B cell (primary cell): ENCODE data around the gene NUP93. TPM values are rescaled to one million over a fixed set of nuclear protein-coding genes. Genes with fewer than 3 reads are reported as not detected.
"Not testable (repeated sequence)": the region's sequence is repeated elsewhere in the genome, so short reads cannot be mapped to it uniquely, and the experiment has no call there.

Experiments used
- ATAC-seq: fragments of 200-7000 bp; cut with Tn5 transposase; one replicate; pipeline ENCODE4 v1.10.0; 2021; ENCODE audit warnings: low read depth, mild to moderate bottlenecking, moderate number of reproducible peaks, moderate library complexity
- CTCF ChIA-PET: fragments of 350-600 bp; sonication (Branson Sonifier 250); formaldehyde crosslinking; loops from one replicate; lab custom pipeline; 2021; ENCODE audit warnings: antibody characterized with exemption, inconsistent platforms; lab: Charles Lee
- POLR2A ChIA-PET: fragments of 350-600 bp; sonication (Branson Sonifier 250); formaldehyde crosslinking; loops from one replicate; lab custom pipeline; 2021; ENCODE audit warnings: antibody characterized with exemption; lab: Charles Lee
- DNase-seq: peaks from one replicate; pipeline ENCODE4 v3.0.0; 2013
- H2AFZ ChIP-seq: 2 replicates; pipeline ENCODE4 v1.6.1; 2012; ENCODE audit warnings: mild to moderate bottlenecking, low read depth, low read length; ENCODE audit not compliant: insufficient read depth, poor library complexity, severe bottlenecking
- H3K27ac ChIP-seq, 2 donors: 1 replicate in 1 of 2; 2 replicates in 1 of 2; pipeline ENCODE4 v1.5.1; 2012 to 2013; ENCODE audit warnings: low read length in 2 of 2, mild to moderate bottlenecking in 2 of 2, moderate library complexity in 1 of 2
- H3K27me3 ChIP-seq, 4 experiments: fragments of 200-600 bp in 1 of 4; sonication (generic) in 1 of 4; replicated peaks in 1 of 4; 1 replicate in 2 of 4; 2 replicates in 2 of 4; pipeline versions ENCODE4 v1.6.1 to v1.7.0; 2013 to 2016; ENCODE audit warnings: low read length in 3 of 4, mild to moderate bottlenecking in 2 of 4, mixed read lengths in 1 of 4, moderate library complexity in 1 of 4; ENCODE audit not compliant: insufficient read depth in 4 of 4, control insufficient read depth in 3 of 4; ENCODE audit errors: control extremely low read depth in 1 of 4
- H3K36me3 ChIP-seq, 2 experiments: replicated peaks in 1 of 2; 1 replicate in 1 of 2; 2 replicates in 1 of 2; pipeline versions ENCODE4 v1.6.1 to v1.7.1; 2013; ENCODE audit warnings: low read length in 1 of 2; ENCODE audit not compliant: insufficient read depth in 2 of 2, control insufficient read depth in 1 of 2; ENCODE audit errors: control extremely low read depth in 1 of 2, extremely low read depth in 1 of 2
- H3K4me1 ChIP-seq, 2 donors: fragments of 200-600 bp in 1 of 2; sonication (generic) in 1 of 2; 1 replicate in 1 of 2; 2 replicates in 1 of 2; pipeline versions ENCODE4 v1.5.1 to v1.6.1; 2013 to 2017; ENCODE audit warnings: low read length in 2 of 2; ENCODE audit not compliant: control insufficient read depth in 2 of 2, insufficient read depth in 2 of 2
- H3K4me2 ChIP-seq: replicated peaks from 2 replicates; pipeline ENCODE3; 2012; ENCODE audit warnings: mild to moderate bottlenecking, low read depth, low read length; ENCODE audit not compliant: poor library complexity, severe bottlenecking
- H3K4me3 ChIP-seq, 5 experiments: fragments of 200-600 bp in 1 of 5; sonication (generic) in 1 of 5; 1 replicate in 3 of 5; 2 replicates in 2 of 5; pipeline versions ENCODE4 v1.5.1 to v1.7.0; 2011 to 2016; ENCODE audit warnings: low read length in 4 of 5, mild to moderate bottlenecking in 4 of 5, low read depth in 2 of 5, control low read depth in 1 of 5, moderate library complexity in 1 of 5; ENCODE audit not compliant: insufficient read depth in 1 of 5; ENCODE audit errors: control extremely low read depth in 1 of 5, extremely low read depth in 1 of 5
- H3K79me2 ChIP-seq: fragments of 200-600 bp; sonication (generic); one replicate; pipeline ENCODE4 v1.6.0; 2016; ENCODE audit warnings: low read length; ENCODE audit not compliant: control insufficient read depth, insufficient read depth
- H3K9ac ChIP-seq: fragments of 200-600 bp; sonication (generic); 2 replicates; pipeline ENCODE4 v1.6.1; 2017; ENCODE audit warnings: mild to moderate bottlenecking, low read length, moderate library complexity
- H3K9me3 ChIP-seq, 3 donors: one replicate each; pipeline versions ENCODE4 v1.6.1 to v1.7.1; 2013; ENCODE audit warnings: low read length in 2 of 3; ENCODE audit not compliant: control insufficient read depth in 2 of 3, insufficient read depth in 1 of 3; ENCODE audit errors: control extremely low read depth in 1 of 3
- H4K20me1 ChIP-seq: 2 replicates; pipeline ENCODE4 v1.6.0; 2012; ENCODE audit warnings: mild to moderate bottlenecking, low read length; ENCODE audit not compliant: insufficient read depth, control insufficient read depth, poor library complexity, severe bottlenecking
- H3K27ac Mint-ChIP-seq: one replicate; pipeline ENCODE4 v1.8.0; 2021; ENCODE audit warnings: mixed read lengths
- H3K27me3 Mint-ChIP-seq: one replicate; pipeline ENCODE4 v1.8.0; 2021; ENCODE audit warnings: mixed read lengths
- H3K4me1 Mint-ChIP-seq: one replicate; pipeline ENCODE4 v1.8.0; 2021; ENCODE audit warnings: mixed read lengths
- H3K4me3 Mint-ChIP-seq: one replicate; pipeline ENCODE4 v1.8.0; 2021; ENCODE audit warnings: mixed read lengths
- H3K9me3 Mint-ChIP-seq: one replicate; pipeline ENCODE4 v1.8.0; 2022; ENCODE audit warnings: mixed read lengths; ENCODE audit not compliant: insufficient read depth
- EZH2 ChIP-seq: IDR thresholded peaks from 2 replicates; pipeline ENCODE4 v1.6.1; 2012; ENCODE audit warnings: borderline replicate concordance, low read depth, mild to moderate bottlenecking, moderate library complexity, low read length; ENCODE audit not compliant: insufficient read depth, poor library complexity, severe bottlenecking
- WGBS: methylation state at CpG from one replicate; pipeline ENCODE4 v1.1.5; 2013; ENCODE audit warnings: missing lambda C conversion rate; ENCODE audit not compliant: insufficient coverage; 5-methylcytosine and 5-hydroxymethylcytosine counted together
- intact Hi-C: fragments of 100-400 bp; cut with micrococcal nuclease; formaldehyde crosslinking; loops from one replicate; pipeline ENCODE4 v1.10.0; 2022
- polyA plus RNA-seq: library from polyadenylated mRNA; depleted of rRNA; stranded (reverse); fragments of >200 nt; gene quantifications from 2 replicates; pipeline ENCODE4 v1.2.3, GENCODE V29; 2012
- total RNA-seq, 2 donors: library from RNA; stranded (reverse); fragments of 120-200 nt in 1 of 2; gene quantifications; 1 replicate in 1 of 2; 2 replicates in 1 of 2; pipeline versions ENCODE4 v1.2.3 to v1.2.4, GENCODE V29; 2013 to 2022
- TF ChIP-seq, protein P1 (sequence below): fragments of 200-600 bp; IDR thresholded peaks from one replicate; pipeline ENCODE4 v1.8.0; 2022; ENCODE audit warnings: antibody characterized with exemption, mild to moderate bottlenecking

The NUP93 gene
- total and polyA plus RNA-seq, 2 donors (not counting 1 experiment from before 2014, with no cell fraction given), result 23.6 to 64.6 TPM

- Histone ChIP-seq H2AFZ (no peak overlapping the region), H3K27ac (no peak overlapping the region), H3K9ac (no peak overlapping the region), H3K4me2 (no peak overlapping the region), H3K9me3 (no peaks in the 10 kb centered on the region), H3K4me1 (peaks cover 19 to 21% of the 10 kb centered on the region in 2 donors), H3K79me2 (peaks cover 65% of the 10 kb centered on the region), H3K27me3 (no peaks in the 10 kb centered on the region), H3K4me3 (no peak overlapping the region), H3K36me3 (peaks cover 0 to 3% of the 10 kb centered on the region in 2 experiments), H4K20me1 (peaks cover 14% of the 10 kb centered on the region)
- CTCF ChIA-PET, result no interaction called here
- WGBS, result 100% methylated on average over 1 of the region's 2 CpGs
- no peak for TF ChIP-seq EZH2
- TF ChIP-seq, protein P1, sequence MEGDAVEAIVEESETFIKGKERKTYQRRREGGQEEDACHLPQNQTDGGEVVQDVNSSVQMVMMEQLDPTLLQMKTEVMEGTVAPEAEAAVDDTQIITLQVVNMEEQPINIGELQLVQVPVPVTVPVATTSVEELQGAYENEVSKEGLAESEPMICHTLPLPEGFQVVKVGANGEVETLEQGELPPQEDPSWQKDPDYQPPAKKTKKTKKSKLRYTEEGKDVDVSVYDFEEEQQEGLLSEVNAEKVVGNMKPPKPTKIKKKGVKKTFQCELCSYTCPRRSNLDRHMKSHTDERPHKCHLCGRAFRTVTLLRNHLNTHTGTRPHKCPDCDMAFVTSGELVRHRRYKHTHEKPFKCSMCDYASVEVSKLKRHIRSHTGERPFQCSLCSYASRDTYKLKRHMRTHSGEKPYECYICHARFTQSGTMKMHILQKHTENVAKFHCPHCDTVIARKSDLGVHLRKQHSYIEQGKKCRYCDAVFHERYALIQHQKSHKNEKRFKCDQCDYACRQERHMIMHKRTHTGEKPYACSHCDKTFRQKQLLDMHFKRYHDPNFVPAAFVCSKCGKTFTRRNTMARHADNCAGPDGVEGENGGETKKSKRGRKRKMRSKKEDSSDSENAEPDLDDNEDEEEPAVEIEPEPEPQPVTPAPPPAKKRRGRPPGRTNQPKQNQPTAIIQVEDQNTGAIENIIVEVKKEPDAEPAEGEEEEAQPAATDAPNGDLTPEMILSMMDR, result no peak
- no peak overlapping the region for H3K27ac Mint-ChIP-seq
- H3K27me3 Mint-ChIP-seq, result no peaks in the 10 kb centered on the region
- intact Hi-C loops, result no loop called here
- POLR2A ChIA-PET, result no interaction called here
- no peak overlapping the region for H3K4me3 Mint-ChIP-seq
- ATAC-seq, result no peak
- no peak for DNase-seq
- no peaks in the 10 kb centered on the region for H3K9me3 Mint-ChIP-seq
- peaks cover 4% of the 10 kb centered on the region for H3K4me1 Mint-ChIP-seq
Measured at GRCh38 chr16:56737539-56737938, 7.6 kb downstream of the NUP93 start.

GRCh38 chr16:56738221-56738620 lies 8.3 kb downstream of the NUP93 start:
- Mint-ChIP-seq H3K27me3 (no peaks in the 10 kb centered on the region), H3K4me3 (no peak overlapping the region), H3K4me1 (peaks cover 4% of the 10 kb centered on the region), H3K9me3 (no peaks in the 10 kb centered on the region), H3K27ac (no peak overlapping the region)
- Histone ChIP-seq H3K9ac (no peak overlapping the region), H3K36me3 (peaks cover 0 to 3% of the 10 kb centered on the region in 2 experiments), H3K4me1 (peaks cover 12 to 14% of the 10 kb centered on the region in 2 donors), H3K27me3 (no peaks in the 10 kb centered on the region), H3K4me3 (no peak overlapping the region), H4K20me1 (peaks cover 21% of the 10 kb centered on the region), H3K4me2 (no peak overlapping the region), H3K9me3 (no peaks in the 10 kb centered on the region), H2AFZ (no peak overlapping the region), H3K79me2 (peaks cover 63% of the 10 kb centered on the region), H3K27ac (no peak overlapping the region)
- intact Hi-C loops, result no loop called here
- DNase-seq (no peak), ATAC-seq (no peak)
- WGBS, result no CpG with 5 or more reads among the region's 1 CpG
- ChIA-PET CTCF (no interaction called here), POLR2A (no interaction called here)
- TF ChIP-seq, protein P1, result no peak
- TF ChIP-seq EZH2, result no peak

GRCh38 chr16:56739378-56739777 lies 9.4 kb downstream of the NUP93 start:
- H3K27ac Mint-ChIP-seq, H3K4me3 Mint-ChIP-seq, H3K4me3 ChIP-seq, H3K4me2 ChIP-seq, H3K9me3 ChIP-seq, H3K9ac ChIP-seq, H3K36me3 ChIP-seq, ATAC-seq, H3K27me3 ChIP-seq, H3K4me1 Mint-ChIP-seq, DNase-seq, POLR2A ChIA-PET, H3K27ac ChIP-seq, H2AFZ ChIP-seq, intact Hi-C loops, H3K27me3 Mint-ChIP-seq, CTCF ChIA-PET, H3K9me3 Mint-ChIP-seq: not testable (repeated sequence)
- peaks cover 61% of the 10 kb centered on the region for H3K79me2 ChIP-seq
- no CpG with 5 or more reads among the region's 38 CpGs for WGBS
- peaks cover 12 to 13% of the 10 kb centered on the region in 2 donors for H3K4me1 ChIP-seq
- peaks cover 25% of the 10 kb centered on the region for H4K20me1 ChIP-seq
